GM10248 (cell line): ENCODE results near the gene SOX13.

ENCODE experiments used
- CTCF ChIA-PET: fragments of 300-600 bp; sonication (Branson Sonifier 250); formaldehyde crosslinking; extraction: SDS; loops from one replicate; lab custom pipeline; 2021; ENCODE audit warnings: antibody characterized with exemption; lab: Yijun Ruan, JAX
- POLR2A ChIA-PET: fragments of 350-650 bp; sonication (Branson Sonifier 250); formaldehyde crosslinking; extraction: SDS; loops from one replicate; lab custom pipeline; 2020; ENCODE audit warnings: antibody characterized with exemption; lab: Yijun Ruan, JAX
- DNase-seq: peaks from one replicate; pipeline ENCODE4 v3.0.0; 2012; ENCODE audit errors: extremely low spot score
- CTCF ChIP-seq: IDR thresholded peaks from 2 replicates; pipeline ENCODE4 v1.5.1; 2012; ENCODE audit warnings: mild to moderate bottlenecking, low read depth; ENCODE audit errors: extremely low read depth, missing control alignments, control extremely low read depth

SOX13 gene

GRCh38 chr1:204151552-204152309 is 78.8 kb downstream of the SOX13 start, which contains the start of gene ETNK2:
ETNK2 (minus strand) TSS chr1:204152044; CDS start chr1:204151852, 192 bp downstream.
- ChIA-PET CTCF (interaction anchor here (1.3 to 4.4 kb wide), 2 partner anchors 11 to 277 kb away, joined by 3 to 29 read pairs; no protein-coding TSS in a partner anchor), POLR2A (interaction anchor here (0.5 kb wide), 1 partner anchor 300 kb away, joined by 3 read pairs; no protein-coding TSS in a partner anchor)
- DNase-seq, result peak; percentile 51
- TF ChIP-seq CTCF, result no peak

- POLR2A ChIA-PET, result interaction anchor here (0.5 kb wide), 1 partner anchor 300 kb away, joined by 3 read pairs; no protein-coding TSS in a partner anchor
- CTCF ChIA-PET, result interaction anchor here (1.2 to 4.4 kb wide), 4 partner anchors 9 to 54 kb away, joined by 3 to 29 read pairs (median 4); no protein-coding TSS in a partner anchor
- TF ChIP-seq CTCF, result no peak
- no peak for DNase-seq
Observed at GRCh38 chr1:204152310-204153044, 79.6 kb downstream of the SOX13 start.

GRCh38 chr1:204153667-204154066 is 80.8 kb downstream of the SOX13 start:
- no peak for TF ChIP-seq CTCF
- CTCF ChIA-PET, result interaction anchor here (1.2 kb wide), 3 partner anchors 9 to 53 kb away, joined by 4 to 9 read pairs (median 5); no protein-coding TSS in a partner anchor
- no peak for DNase-seq
- POLR2A ChIA-PET, result no interaction called here

GRCh38 chr1:204154568-204155255 is 81.8 kb downstream of the SOX13 start:
- ChIA-PET POLR2A (no interaction called here), CTCF (interaction anchor here (0.7 to 1.2 kb wide), 6 partner anchors 9 to 649 kb away, joined by 3 to 9 read pairs (median 3); no protein-coding TSS in a partner anchor)
- DNase-seq, result no peak
- TF ChIP-seq CTCF, result no peak

GRCh38 chr1:204155881-204156280 is 83.0 kb downstream of the SOX13 start:
- no peak for TF ChIP-seq CTCF
- DNase-seq, result no peak
- ChIA-PET CTCF (no interaction called here), POLR2A (no interaction called here)

GRCh38 chr1:204157962-204158361 is 85.0 kb downstream of the SOX13 start:
- POLR2A ChIA-PET, result no interaction called here
- TF ChIP-seq CTCF, result no peak
- DNase-seq, result no peak
- CTCF ChIA-PET, result interaction anchor here (0.7 to 4.6 kb wide), 3 partner anchors 33 to 205 kb away, joined by 3 to 20 read pairs (median 3); no protein-coding TSS in a partner anchor
